NCI-H146 treated with DMSO at 0.1 percent for 48 hours (cell line): ENCODE data around the gene ZNF738.

Source experiments
- DNase-seq: peaks from one replicate; lab custom pipeline; 2025; ENCODE audit not compliant: unreplicated experiment; lab: John Stamatoyannopoulos, UW

The ZNF738 gene

GRCh38 chr19:21422244-21422643 is 63.4 kb downstream of the ZNF738 start:
- DNase-seq: no peak

- no peak for DNase-seq
These were observed 64.5 kb downstream of the ZNF738 start for GRCh38 chr19:21423057-21424041.
